Caco-2 (cell line): ENCODE data around the gene RNF187. TPM values are rescaled to one million over a fixed set of nuclear protein-coding genes. Genes with fewer than 3 reads are reported as not detected.

Source experiments
- BruUV-seq: library from RNA; stranded (reverse); fragments of 400-500 nt; replicated peaks from 2 replicates; lab custom pipeline; 2021; lab: Mats Ljungman, UMichigan
- CTCF ChIA-PET: fragments of 300-600 bp; sonication (Branson Sonifier 250); formaldehyde crosslinking; loops from one replicate; lab custom pipeline; 2022; ENCODE audit warnings: antibody characterized with exemption; lab: Charles Lee
- POLR2A ChIA-PET: fragments of 300-600 bp; sonication (Branson Sonifier 250); formaldehyde crosslinking; loops from one replicate; lab custom pipeline; 2022; ENCODE audit warnings: antibody characterized with exemption; lab: Charles Lee
- DNase-seq, 2 experiments: peaks; one replicate each; pipeline versions ENCODE4 v3.0.0 to v3.0.0-alpha.2; 2020 to 2022
- H3K27me3 ChIP-seq: replicated peaks from 2 replicates; pipeline ENCODE4 v1.6.0; 2011; ENCODE audit warnings: low read length; ENCODE audit not compliant: control insufficient read depth, insufficient read depth
- H3K36me3 ChIP-seq: 2 replicates; pipeline ENCODE4 v1.5.1; 2011; ENCODE audit warnings: low read length; ENCODE audit not compliant: control insufficient read depth, insufficient read depth
- H3K4me1 ChIP-seq: fragments of 250-450 bp; sonication (Bioruptor Pico); 2 replicates; pipeline ENCODE4 v1.5.1; 2020; ENCODE audit warnings: mild to moderate bottlenecking
- H3K4me3 ChIP-seq: 2 replicates; pipeline ENCODE4 v1.5.1; 2011; ENCODE audit warnings: low read depth, mild to moderate bottlenecking, control low read depth, low read length
- H3K9me3 ChIP-seq: fragments of 250-450 bp; sonication (Bioruptor Pico); 2 replicates; pipeline ENCODE4 v1.5.1; 2020; ENCODE audit warnings: mild to moderate bottlenecking, moderate library complexity
- H3K27ac Mint-ChIP-seq: one replicate; pipeline ENCODE4 v1.8.0; 2022; ENCODE audit warnings: mixed read lengths; ENCODE audit not compliant: unreplicated experiment
- H3K27me3 Mint-ChIP-seq: one replicate; pipeline ENCODE4 v1.8.0; 2022; ENCODE audit warnings: mixed read lengths; ENCODE audit not compliant: insufficient read depth, unreplicated experiment
- H3K36me3 Mint-ChIP-seq: one replicate; pipeline ENCODE4 v1.8.0; 2022; ENCODE audit warnings: mild to moderate bottlenecking, mixed read lengths; ENCODE audit not compliant: insufficient read depth, unreplicated experiment
- H3K4me1 Mint-ChIP-seq: one replicate; pipeline ENCODE4 v1.8.0; 2022; ENCODE audit warnings: low read depth, mixed read lengths; ENCODE audit not compliant: unreplicated experiment
- H3K4me3 Mint-ChIP-seq: one replicate; pipeline ENCODE4 v1.8.0; 2022; ENCODE audit warnings: mild to moderate bottlenecking, moderate library complexity, mixed read lengths; ENCODE audit not compliant: unreplicated experiment
- H3K9me3 Mint-ChIP-seq: one replicate; pipeline ENCODE4 v1.8.0; 2022; ENCODE audit warnings: mixed read lengths; ENCODE audit not compliant: unreplicated experiment
- CTCF ChIP-seq, 2 experiments: fragments of 200-600 bp in 1 of 2; IDR thresholded peaks; 1 replicate in 1 of 2; 2 replicates in 1 of 2; pipeline versions ENCODE4 v1.5.1 to v1.8.0; 2011 to 2022; ENCODE audit warnings: antibody characterized with exemption in 1 of 2, control low read depth in 1 of 2, inconsistent platforms in 1 of 2, low read depth in 1 of 2, low read length in 1 of 2, mild to moderate bottlenecking in 1 of 2, moderate library complexity in 1 of 2; ENCODE audit not compliant: insufficient read depth in 1 of 2, severe bottlenecking in 1 of 2, unreplicated experiment in 1 of 2
- intact Hi-C: fragments of 100-400 bp; cut with micrococcal nuclease; formaldehyde crosslinking; loops from one replicate; pipeline ENCODE4 v1.10.0; 2022; ENCODE audit not compliant: unreplicated experiment
- total RNA-seq: library from RNA; stranded (reverse); gene quantifications from 2 replicates; pipeline ENCODE4 v1.2.3, GENCODE V29; 2022

The RNF187 gene
- total RNA-seq, 1 experiment from 2014 or later: 164 TPM

GRCh38 chr1:228507961-228508652 is 20.9 kb downstream of the RNF187 start:
- no peak for DNase-seq
- TF ChIP-seq CTCF (IDR thresholded peaks at IDR 0.05; ENCODE audit: insufficient read depth in 1 of 2, low read depth in 1 of 2, low read length in 1 of 2, severe bottlenecking in 1 of 2, unreplicated experiment in 1 of 2): no peak
- Mint-ChIP-seq H3K27me3 (peaks cover 16% of the 10 kb centered on the region), H3K4me3 (no peak overlapping the region), H3K9me3 (no peaks in the 10 kb centered on the region), H3K4me1 (no peaks in the 10 kb centered on the region), H3K27ac (no peak overlapping the region), H3K36me3 (no peaks in the 10 kb centered on the region)
- ChIA-PET POLR2A (no interaction called here), CTCF (no interaction called here)
- intact Hi-C loops: no loop called here
- no TSS peak for BruUV-seq
- Histone ChIP-seq H3K4me1 (no peaks in the 10 kb centered on the region), H3K27me3 (no peaks in the 10 kb centered on the region), H3K36me3 (no peaks in the 10 kb centered on the region), H3K9me3 (0 out of 2 replicates have a peak, but pooled peaks cover 2% of the 10 kb centered on the region), H3K4me3 (no peak overlapping the region)

- no peak overlapping the region for H3K4me3 ChIP-seq
- no peaks in the 10 kb centered on the region for H3K9me3 Mint-ChIP-seq
- no TSS peak for BruUV-seq
- intact Hi-C loops: no loop called here
- POLR2A ChIA-PET: no interaction called here
- no peak overlapping the region for H3K27ac Mint-ChIP-seq
- H3K9me3 ChIP-seq: 0 out of 2 replicates have a peak, but pooled peaks cover 2% of the 10 kb centered on the region
- no peaks in the 10 kb centered on the region for H3K4me1 Mint-ChIP-seq
- no peak overlapping the region for H3K4me3 Mint-ChIP-seq
- H3K4me1 ChIP-seq: no peaks in the 10 kb centered on the region
- CTCF ChIA-PET: no interaction called here
- peaks cover 16% of the 10 kb centered on the region for H3K27me3 Mint-ChIP-seq
- no peak for DNase-seq
- H3K36me3 ChIP-seq: no peaks in the 10 kb centered on the region
- no peak for TF ChIP-seq CTCF (IDR thresholded peaks at IDR 0.05; ENCODE audit: insufficient read depth in 1 of 2, low read depth in 1 of 2, low read length in 1 of 2, severe bottlenecking in 1 of 2, unreplicated experiment in 1 of 2)
- H3K27me3 ChIP-seq: no peaks in the 10 kb centered on the region
- no peaks in the 10 kb centered on the region for H3K36me3 Mint-ChIP-seq
Measured at GRCh38 chr1:228508840-228509415, 21.7 kb downstream of the RNF187 start.

GRCh38 chr1:228510101-228510802 is 23.1 kb downstream of the RNF187 start:
- ChIA-PET CTCF (no interaction called here), POLR2A (no interaction called here)
- no peaks in the 10 kb centered on the region for H3K27me3 ChIP-seq
- H3K4me3 ChIP-seq: no peak overlapping the region
- no TSS peak for BruUV-seq
- Mint-ChIP-seq H3K9me3 (no peaks in the 10 kb centered on the region), H3K27me3 (peaks cover 16% of the 10 kb centered on the region), H3K36me3 (no peaks in the 10 kb centered on the region), H3K27ac (no peak overlapping the region), H3K4me1 (peaks cover 7% of the 10 kb centered on the region), H3K4me3 (no peak overlapping the region)
- H3K4me1 ChIP-seq: no peaks in the 10 kb centered on the region
- H3K36me3 ChIP-seq: no peaks in the 10 kb centered on the region
- TF ChIP-seq CTCF (IDR thresholded peaks at IDR 0.05; ENCODE audit: insufficient read depth in 1 of 2, low read depth in 1 of 2, low read length in 1 of 2, severe bottlenecking in 1 of 2, unreplicated experiment in 1 of 2): no peak
- DNase-seq: no peak
- H3K9me3 ChIP-seq: 0 out of 2 replicates have a peak, but pooled peaks cover 2% of the 10 kb centered on the region
- intact Hi-C loops: no loop called here
